ENCODE data around the gene DNAJC7.

DNA sequence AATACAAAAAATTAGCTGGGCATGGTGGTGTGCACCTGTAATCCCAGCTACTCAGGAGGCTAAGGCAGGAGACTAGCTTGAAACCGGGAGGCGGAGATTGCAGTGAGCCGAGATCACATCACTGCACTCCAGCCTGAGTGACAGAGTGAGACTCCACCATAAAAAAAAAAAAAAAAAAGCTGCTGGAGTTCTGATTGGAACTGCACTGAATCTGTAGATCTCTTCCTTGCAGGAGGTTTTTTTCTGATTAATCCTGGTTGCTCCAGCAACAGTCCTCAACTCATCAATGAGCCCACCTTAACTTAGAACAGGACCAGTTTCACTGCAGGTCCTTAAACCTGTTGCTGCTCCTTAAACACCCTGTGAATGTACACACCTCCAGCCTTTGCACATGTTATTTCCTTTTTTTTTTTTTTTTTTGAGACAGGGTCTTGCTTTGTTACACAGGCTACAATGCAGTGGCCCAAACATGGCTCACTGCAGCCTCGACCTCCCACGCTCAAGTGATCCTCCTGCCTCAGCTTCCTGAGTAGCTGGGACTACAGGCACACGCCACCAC lies 88.5 kb downstream of the DNAJC7 start:
- TF ChIP-seq BACH2 (CRISPR knock-in tag; IDR thresholded peaks at IDR 0.05; ENCODE audit: borderline replicate concordance) (no peak), TSHZ2 (CRISPR knock-in tag; IDR thresholded peaks at IDR 0.05) (no peak), GLIS3 (CRISPR knock-in tag; IDR thresholded peaks at IDR 0.05) (no peak), ZNF565 (CRISPR knock-in tag; conservative IDR thresholded peaks at IDR 0.05; ENCODE audit: low read depth) (no peak), ZFP30 (CRISPR knock-in tag; IDR thresholded peaks at IDR 0.05) (no peak), ARNTL (CRISPR knock-in tag; IDR thresholded peaks at IDR 0.05; ENCODE audit: borderline replicate concordance, low read depth) (no peak)

All from SK-N-SH treated with all-trans-retinoic acid at 6 μM for 48 hours (cell line).